Upper lobe of left lung (tissue), 6 donors: ENCODE results near the gene CC2D2B. TPM values are rescaled to one million over a fixed set of nuclear protein-coding genes. Genes with fewer than 3 reads are reported as not detected.
A peak's percentile ranks its signal among the peaks of the same experiment; 100 is the strongest.

Experiments
- ATAC-seq, 2 donors: fragments of 200-7000 bp; cut with Tn5 transposase; one replicate each; pipeline ENCODE4 v1.9.1; 2022; ENCODE audit warnings: mild to moderate bottlenecking in 2 of 2, moderate library complexity in 2 of 2; ENCODE audit not compliant: low FRiP score in 2 of 2
- DNase-seq, 2 donors: peaks; one replicate each; pipeline ENCODE4 v3.0.0-alpha.2; 2019 to 2020
- H3K27ac ChIP-seq, 4 donors: fragments of 200-600 bp; sonication (generic); one replicate each; pipeline ENCODE4 v1.5.1; 2016 to 2019
- H3K27me3 ChIP-seq, 4 donors: fragments of 200-600 bp; sonication (generic); one replicate each; pipeline ENCODE4 v1.5.1; 2017 to 2019
- H3K36me3 ChIP-seq, 4 donors: fragments of 200-600 bp; sonication (generic); one replicate each; pipeline ENCODE4 v1.5.1; 2016 to 2019
- H3K4me1 ChIP-seq, 4 donors: fragments of 200-600 bp; sonication (generic); one replicate each; pipeline ENCODE4 v1.5.1; 2018 to 2019
- H3K4me3 ChIP-seq, 4 donors: fragments of 200-600 bp; sonication (generic); one replicate each; pipeline ENCODE4 v1.5.1; 2017 to 2019; ENCODE audit warnings: mild to moderate bottlenecking in 2 of 4, moderate library complexity in 1 of 4
- H3K9me3 ChIP-seq, 4 donors: fragments of 200-600 bp; sonication (generic); one replicate each; pipeline ENCODE4 v1.5.1; 2018 to 2019
- CTCF ChIP-seq, 6 experiments: fragments of 450-650 bp in 4 of 6; fragments of 200-600 bp in 2 of 6; sonication (generic) in 2 of 6; IDR thresholded peaks; one replicate each; pipeline ENCODE4 v1.5.1; 2016 to 2019; ENCODE audit warnings: antibody characterized with exemption in 6 of 6
- EP300 ChIP-seq, 4 donors: sonication (generic); formaldehyde crosslinking; IDR thresholded peaks; one replicate each; pipeline ENCODE4 v1.5.1; 2017; ENCODE audit warnings: antibody characterized with exemption in 4 of 4, control low read depth in 2 of 4
- POLR2A ChIP-seq, 4 donors: fragments of 450-650 bp; IDR thresholded peaks; one replicate each; pipeline ENCODE4 v1.5.1; 2016 to 2017; ENCODE audit warnings: antibody characterized with exemption in 4 of 4, mild to moderate bottlenecking in 2 of 4
- POLR2AphosphoS5 ChIP-seq, 2 donors: sonication (generic); formaldehyde crosslinking; IDR thresholded peaks; one replicate each; pipeline ENCODE4 v1.5.1; 2017; ENCODE audit warnings: antibody characterized with exemption in 2 of 2
- WGBS, 2 donors: methylation state at CpG; one replicate each; pipeline ENCODE4 v1.1.5; 2017 to 2018; 5-methylcytosine and 5-hydroxymethylcytosine counted together
- total RNA-seq, 6 donors: library from RNA; depleted of rRNA in 4 of 6; stranded (reverse); fragments of >200 nt in 4 of 6; gene quantifications; one replicate each; pipeline versions ENCODE4 v1.1.0 to v1.2.1, GENCODE V29; 2016 to 2021
- donor health status: DM: no; HTN: no; CAD: no; lungs with moderate emphysema.
- donor health status: DM: no; HTN: yes; CAD: no; lungs with severe emphysema.

Gene CC2D2B
- total RNA-seq, 6 donors from 2014 or later, result 0.94 to 5.5 (median 4.1) TPM

- TF ChIP-seq CTCF (IDR thresholded peaks at IDR 0.05) (no peak), EP300 (IDR thresholded peaks at IDR 0.05) (no peak), POLR2A (IDR thresholded peaks at IDR 0.05) (no peak), POLR2AphosphoS5 (IDR thresholded peaks at IDR 0.05) (no peak)
- Histone ChIP-seq H3K27me3 (no peaks in the 10 kb centered on the region), H3K27ac (no peak overlapping the region), H3K36me3 (no peaks in the 10 kb centered on the region), H3K4me3 (no peak overlapping the region), H3K9me3 (peaks cover 0 to 10% (median 1%) of the 10 kb centered on the region in 4 donors), H3K4me1 (peaks cover 0 to 6% (median 2%) of the 10 kb centered on the region in 4 donors)
- no peak for ATAC-seq
- WGBS, 2 donors, result 86 to 93% methylated on average over 1 of the region's 1 CpG
- no peak for DNase-seq
Observed at GRCh38 chr10:95964756-95965155, 57.0 kb downstream of the CC2D2B start.

GRCh38 chr10:95976362-95977229 lies 68.8 kb downstream of the CC2D2B start:
- 80 to 84% methylated on average over 8 to 9 of the region's 9 CpGs for WGBS, 2 donors
- no peaks in the 10 kb centered on the region for H3K9me3 ChIP-seq
- no peaks in the 10 kb centered on the region for H3K27me3 ChIP-seq
- TF ChIP-seq POLR2A (IDR thresholded peaks at IDR 0.05) (no peak), CTCF (IDR thresholded peaks at IDR 0.05) (no peak), EP300 (IDR thresholded peaks at IDR 0.05) (no peak), POLR2AphosphoS5 (IDR thresholded peaks at IDR 0.05) (no peak)
- peak in 1 of 2 donors; percentile 22 for DNase-seq
- no peaks in the 10 kb centered on the region for H3K36me3 ChIP-seq
- H3K4me3 ChIP-seq, result no peak overlapping the region
- H3K4me1 ChIP-seq, result no peaks in the 10 kb centered on the region
- ATAC-seq, result peak in 1 of 2 donors; percentile 46
- H3K27ac ChIP-seq, result no peak overlapping the region

- TF ChIP-seq CTCF (IDR thresholded peaks at IDR 0.05) (no peak), EP300 (IDR thresholded peaks at IDR 0.05) (no peak)
- WGBS, 2 donors, result 95 to 96% methylated on average over 2 of the region's 2 CpGs
- Histone ChIP-seq H3K9me3 (no peaks in the 10 kb centered on the region), H3K27ac (no peak overlapping the region), H3K4me1 (no peaks in the 10 kb centered on the region), H3K27me3 (no peaks in the 10 kb centered on the region), H3K4me3 (no peak overlapping the region), H3K36me3 (no peaks in the 10 kb centered on the region)
- DNase-seq (no peak), ATAC-seq (no peak)
Observed at GRCh38 chr10:95982200-95982599, 74.4 kb downstream of the CC2D2B start.

GRCh38 chr10:95987685-95988426 lies 80.1 kb downstream of the CC2D2B start:
- H3K4me3 ChIP-seq, result no peak overlapping the region
- H3K9me3 ChIP-seq, result no peaks in the 10 kb centered on the region
- WGBS, 2 donors, result 59 to 74% methylated on average over 2 of the region's 2 CpGs
- TF ChIP-seq POLR2A (IDR thresholded peaks at IDR 0.05) (no peak), POLR2AphosphoS5 (IDR thresholded peaks at IDR 0.05) (no peak), EP300 (IDR thresholded peaks at IDR 0.05) (no peak), CTCF (IDR thresholded peaks at IDR 0.05) (no peak)
- no peaks in the 10 kb centered on the region for H3K4me1 ChIP-seq
- H3K27me3 ChIP-seq, result no peaks in the 10 kb centered on the region
- no peak overlapping the region for H3K27ac ChIP-seq
- H3K36me3 ChIP-seq, result no peaks in the 10 kb centered on the region
- DNase-seq, result no peak
- no peak for ATAC-seq
